GM19023 (cell line): Measurements from ENCODE around the gene GALNTL6.
"Not testable (repeated sequence)": the region's sequence is repeated elsewhere in the genome, so short reads cannot be mapped to it uniquely, and the experiment has no call there.

Experiments
- ATAC-seq: cut with Tn5 transposase; IDR thresholded peaks from one replicate; pipeline ENCODE4 v1.9.1; 2021; ENCODE audit warnings: mild to moderate bottlenecking, moderate library complexity; ENCODE audit not compliant: unreplicated experiment

The GALNTL6 gene

GRCh38 chr4:173039617-173040577 is 1226.7 kb downstream of the GALNTL6 start:
- no peak for ATAC-seq

GRCh38 chr4:173041482-173041881 is 1228.3 kb downstream of the GALNTL6 start:
- ATAC-seq = no peak

- ATAC-seq = not testable (repeated sequence)
These were observed 1228.9 kb downstream of the GALNTL6 start for GRCh38 chr4:173042139-173042538.

GRCh38 chr4:173044340-173044739 is 1231.1 kb downstream of the GALNTL6 start:
- ATAC-seq = no peak

GRCh38 chr4:173045571-173045970 is 1232.4 kb downstream of the GALNTL6 start:
- ATAC-seq = no peak

GRCh38 chr4:173046144-173046543 is 1232.9 kb downstream of the GALNTL6 start:
- no peak for ATAC-seq

GRCh38 chr4:173046818-173047217 is 1233.6 kb downstream of the GALNTL6 start:
- ATAC-seq = no peak

- no peak for ATAC-seq
These were observed 1238.0 kb downstream of the GALNTL6 start for GRCh38 chr4:173051232-173051631.

GRCh38 chr4:173051716-173052115 is 1238.5 kb downstream of the GALNTL6 start:
- no peak for ATAC-seq

- ATAC-seq = no peak
These were observed 1239.2 kb downstream of the GALNTL6 start for GRCh38 chr4:173052439-173052838.

GRCh38 chr4:173056271-173056670 is 1243.1 kb downstream of the GALNTL6 start:
- ATAC-seq = no peak

GRCh38 chr4:173056710-173057109 is 1243.5 kb downstream of the GALNTL6 start:
- ATAC-seq = no peak

- no peak for ATAC-seq
These were observed 1244.2 kb downstream of the GALNTL6 start for GRCh38 chr4:173057442-173057841.

- no peak for ATAC-seq
These were observed 1244.7 kb downstream of the GALNTL6 start for GRCh38 chr4:173057901-173058300.

- ATAC-seq = no peak
These were observed 1248.0 kb downstream of the GALNTL6 start for GRCh38 chr4:173061160-173061559.

GRCh38 chr4:173073939-173074500 is 1260.8 kb downstream of the GALNTL6 start:
- ATAC-seq = no peak

GRCh38 chr4:173074501-173074946 is 1261.3 kb downstream of the GALNTL6 start:
- ATAC-seq = no peak

- no peak for ATAC-seq
These were observed 1263.9 kb downstream of the GALNTL6 start for GRCh38 chr4:173076903-173077634.

GRCh38 chr4:173088144-173088543 is 1274.9 kb downstream of the GALNTL6 start:
- ATAC-seq = no peak
